ENCODE results near the gene FAM76A. TPM values are rescaled to one million over a fixed set of nuclear protein-coding genes. Genes with fewer than 3 reads are reported as not detected.

The FAM76A gene
- total RNA-seq, 1 donor from 2014 or later: 3.4 TPM

GRCh38 chr1:27727126-27727525 is 1.4 kb downstream of the FAM76A start:
- DNase-seq (ENCODE audit: low spot score in 2 of 2): no peak
- peak overlapping the region; percentile 68 to 98 for H3K4me3 ChIP-seq
- H3K36me3 ChIP-seq: peaks cover 0 to 7% of the 10 kb centered on the region in 2 donors
- H3K4me1 ChIP-seq: peaks cover 10 to 12% of the 10 kb centered on the region in 2 donors
- no peak for TF ChIP-seq CTCF (IDR thresholded peaks at IDR 0.05)
- no peaks in the 10 kb centered on the region for H3K9me3 ChIP-seq
- peak overlapping the region; percentile 82 to 96 for H3K27ac ChIP-seq
- H3K27me3 ChIP-seq: no peaks in the 10 kb centered on the region
- intact Hi-C loops (cut with DNase I): loop anchor here (10.0 kb wide), 1 partner anchor 108 kb away; the partner anchor contains the start of gene PPP1R8

GRCh38 chr1:27736252-27736651 is 10.5 kb downstream of the FAM76A start:
- Histone ChIP-seq H3K27me3 (no peaks in the 10 kb centered on the region), H3K27ac (no peak overlapping the region), H3K4me3 (no peak overlapping the region), H3K36me3 (peaks cover 54 to 82% of the 10 kb centered on the region in 2 donors), H3K9me3 (no peaks in the 10 kb centered on the region), H3K4me1 (no peaks in the 10 kb centered on the region)
- intact Hi-C loops (cut with DNase I): no loop called here
- TF ChIP-seq CTCF (IDR thresholded peaks at IDR 0.05): no peak
- DNase-seq (ENCODE audit: low spot score in 2 of 2): no peak

- H3K4me1 ChIP-seq: no peaks in the 10 kb centered on the region
- no peak for TF ChIP-seq CTCF (IDR thresholded peaks at IDR 0.05)
- no peak overlapping the region for H3K27ac ChIP-seq
- H3K9me3 ChIP-seq: no peaks in the 10 kb centered on the region
- no peak for DNase-seq (ENCODE audit: low spot score in 2 of 2)
- H3K36me3 ChIP-seq: peaks cover 48 to 60% of the 10 kb centered on the region in 2 donors
- no peaks in the 10 kb centered on the region for H3K27me3 ChIP-seq
- intact Hi-C loops (cut with DNase I): no loop called here
- no peak overlapping the region for H3K4me3 ChIP-seq
These were observed 15.4 kb downstream of the FAM76A start for GRCh38 chr1:27741121-27741520.

- Histone ChIP-seq H3K4me3 (no peak overlapping the region), H3K4me1 (no peaks in the 10 kb centered on the region), H3K9me3 (no peaks in the 10 kb centered on the region), H3K27ac (no peak overlapping the region), H3K27me3 (no peaks in the 10 kb centered on the region), H3K36me3 (peaks cover 44 to 63% of the 10 kb centered on the region in 2 donors)
- no peak for TF ChIP-seq CTCF (IDR thresholded peaks at IDR 0.05)
- intact Hi-C loops (cut with DNase I): no loop called here
- DNase-seq (ENCODE audit: low spot score in 2 of 2): no peak
These were observed 18.8 kb downstream of the FAM76A start for GRCh38 chr1:27744556-27744955.

GRCh38 chr1:27745466-27745865 is 19.7 kb downstream of the FAM76A start:
- intact Hi-C loops (cut with DNase I): no loop called here
- TF ChIP-seq CTCF (IDR thresholded peaks at IDR 0.05): no peak
- H3K4me3 ChIP-seq: no peak overlapping the region
- no peaks in the 10 kb centered on the region for H3K4me1 ChIP-seq
- no peak for DNase-seq (ENCODE audit: low spot score in 2 of 2)
- H3K9me3 ChIP-seq: no peaks in the 10 kb centered on the region
- peaks cover 53 to 63% of the 10 kb centered on the region in 2 donors for H3K36me3 ChIP-seq
- H3K27me3 ChIP-seq: no peaks in the 10 kb centered on the region
- H3K27ac ChIP-seq: no peak overlapping the region

- Histone ChIP-seq H3K4me1 (no peaks in the 10 kb centered on the region), H3K27ac (no peak overlapping the region), H3K36me3 (peaks cover 44 to 72% of the 10 kb centered on the region in 2 donors), H3K27me3 (no peaks in the 10 kb centered on the region), H3K4me3 (no peak overlapping the region), H3K9me3 (no peaks in the 10 kb centered on the region)
- no peak for TF ChIP-seq CTCF (IDR thresholded peaks at IDR 0.05)
- intact Hi-C loops (cut with DNase I): no loop called here
- no peak for DNase-seq (ENCODE audit: low spot score in 2 of 2)
These were observed 26.6 kb downstream of the FAM76A start for GRCh38 chr1:27752360-27752759.
